Vagina (tissue), 2 donors: ENCODE measurements around the gene FGD4. TPM values are rescaled to one million over a fixed set of nuclear protein-coding genes. Genes with fewer than 3 reads are reported as not detected.

Experiments
- DNase-seq, 2 donors: peaks; one replicate each; pipeline ENCODE4 v3.0.0-alpha.2; 2017; ENCODE audit errors: extremely low spot score in 2 of 2
- H3K27ac ChIP-seq: fragments of 200-600 bp; sonication (generic); one replicate; pipeline ENCODE4 v1.5.1; 2019
- H3K27me3 ChIP-seq: fragments of 200-600 bp; sonication (generic); one replicate; pipeline ENCODE4 v1.5.1; 2019
- H3K36me3 ChIP-seq, 2 donors: fragments of 200-600 bp; sonication (generic); one replicate each; pipeline ENCODE4 v1.5.1; 2017 to 2019
- H3K4me1 ChIP-seq: fragments of 200-600 bp; sonication (generic); one replicate; pipeline ENCODE4 v1.5.1; 2019
- H3K4me3 ChIP-seq, 2 donors: fragments of 200-600 bp; sonication (generic); 1 replicate in 1 of 2; 2 replicates in 1 of 2; pipeline ENCODE4 v1.5.1; 2016 to 2019
- H3K9me3 ChIP-seq: fragments of 200-600 bp; sonication (generic); one replicate; pipeline ENCODE4 v1.5.1; 2019
- CTCF ChIP-seq, 3 experiments: fragments of 450-650 bp in 2 of 3; fragments of 200-600 bp in 1 of 3; sonication (generic) in 1 of 3; IDR thresholded peaks; one replicate each; pipeline ENCODE4 v1.5.1; 2017 to 2019; ENCODE audit warnings: antibody characterized with exemption in 3 of 3, mild to moderate bottlenecking in 2 of 3, moderate library complexity in 2 of 3
- POLR2A ChIP-seq, 2 donors: fragments of 450-650 bp; IDR thresholded peaks; one replicate each; pipeline ENCODE4 v1.6.1; 2017; ENCODE audit warnings: antibody characterized with exemption in 2 of 2, mild to moderate bottlenecking in 2 of 2, moderate library complexity in 2 of 2
- POLR2AphosphoS5 ChIP-seq, 2 donors: sonication (generic); formaldehyde crosslinking; IDR thresholded peaks; one replicate each; pipeline ENCODE4 v1.9.0; 2017; ENCODE audit warnings: antibody characterized with exemption in 2 of 2, mild to moderate bottlenecking in 2 of 2, low read depth in 1 of 2; ENCODE audit not compliant: insufficient read depth in 1 of 2
- intact Hi-C: fragments of 100-400 bp; cut with DNase I; formaldehyde crosslinking; loops from one replicate; pipeline ENCODE4 v1.15.1; 2023
- total RNA-seq: library from RNA; depleted of rRNA; stranded (reverse); fragments of >200 nt; gene quantifications from one replicate; pipeline ENCODE4 v1.2.3, GENCODE V29; 2016

The FGD4 gene
- total RNA-seq, 1 donor from 2014 or later = 38.3 TPM

- Histone ChIP-seq H3K27me3 (no peaks in the 10 kb centered on the region), H3K27ac (no peak overlapping the region), H3K4me3 (no peak overlapping the region), H3K9me3 (no peaks in the 10 kb centered on the region), H3K4me1 (no peaks in the 10 kb centered on the region), H3K36me3 (peaks cover 0 to 21% of the 10 kb centered on the region in 2 donors)
- TF ChIP-seq POLR2A (IDR thresholded peaks at IDR 0.05) (no peak), CTCF (IDR thresholded peaks at IDR 0.05) (no peak), POLR2AphosphoS5 (IDR thresholded peaks at IDR 0.05; ENCODE audit: insufficient read depth in 1 of 2, low read depth in 1 of 2) (no peak)
- intact Hi-C loops = no loop called here
- DNase-seq = no peak
These were observed 203.7 kb downstream of the FGD4 start for GRCh38 chr12:32603071-32603470.

GRCh38 chr12:32603858-32604257, 204.5 kb downstream of the FGD4 start:
- Histone ChIP-seq H3K4me1 (no peaks in the 10 kb centered on the region), H3K27me3 (no peaks in the 10 kb centered on the region), H3K4me3 (no peak overlapping the region), H3K27ac (no peak overlapping the region), H3K9me3 (no peaks in the 10 kb centered on the region), H3K36me3 (peaks cover 0 to 27% of the 10 kb centered on the region in 2 donors)
- TF ChIP-seq POLR2A (IDR thresholded peaks at IDR 0.05) (no peak), POLR2AphosphoS5 (IDR thresholded peaks at IDR 0.05; ENCODE audit: insufficient read depth in 1 of 2, low read depth in 1 of 2) (no peak)
- intact Hi-C loops = no loop called here
- DNase-seq = no peak

- H3K27me3 ChIP-seq = no peaks in the 10 kb centered on the region
- H3K36me3 ChIP-seq = peaks cover 0 to 32% of the 10 kb centered on the region in 2 donors
- H3K4me1 ChIP-seq = no peaks in the 10 kb centered on the region
- intact Hi-C loops = no loop called here
- no peak overlapping the region for H3K4me3 ChIP-seq
- no peak for TF ChIP-seq CTCF (IDR thresholded peaks at IDR 0.05)
- no peak for TF ChIP-seq POLR2A (IDR thresholded peaks at IDR 0.05)
- TF ChIP-seq POLR2AphosphoS5 (IDR thresholded peaks at IDR 0.05; ENCODE audit: insufficient read depth in 1 of 2, low read depth in 1 of 2) = no peak
- H3K9me3 ChIP-seq = no peaks in the 10 kb centered on the region
- no peak for DNase-seq
- H3K27ac ChIP-seq = no peak overlapping the region
These were observed 205.2 kb downstream of the FGD4 start for GRCh38 chr12:32604565-32604964.

GRCh38 chr12:32605326-32606095, 206.2 kb downstream of the FGD4 start:
- TF ChIP-seq CTCF (IDR thresholded peaks at IDR 0.05) (no peak), POLR2AphosphoS5 (IDR thresholded peaks at IDR 0.05; ENCODE audit: insufficient read depth in 1 of 2, low read depth in 1 of 2) (no peak), POLR2A (IDR thresholded peaks at IDR 0.05) (no peak)
- no peak for DNase-seq
- intact Hi-C loops = no loop called here
- H3K27me3 ChIP-seq = no peaks in the 10 kb centered on the region
- H3K4me1 ChIP-seq = no peaks in the 10 kb centered on the region
- H3K27ac ChIP-seq = no peak overlapping the region
- peaks cover 0 to 40% of the 10 kb centered on the region in 2 donors for H3K36me3 ChIP-seq
- no peak overlapping the region for H3K4me3 ChIP-seq
- no peaks in the 10 kb centered on the region for H3K9me3 ChIP-seq

- no peak overlapping the region for H3K4me3 ChIP-seq
- H3K9me3 ChIP-seq = no peaks in the 10 kb centered on the region
- H3K27ac ChIP-seq = no peak overlapping the region
- no peaks in the 10 kb centered on the region for H3K4me1 ChIP-seq
- H3K36me3 ChIP-seq = peaks cover 0 to 42% of the 10 kb centered on the region in 2 donors
- intact Hi-C loops = no loop called here
- DNase-seq = no peak
- TF ChIP-seq POLR2A (IDR thresholded peaks at IDR 0.05) (no peak), POLR2AphosphoS5 (IDR thresholded peaks at IDR 0.05; ENCODE audit: insufficient read depth in 1 of 2, low read depth in 1 of 2) (no peak), CTCF (IDR thresholded peaks at IDR 0.05) (no peak)
- H3K27me3 ChIP-seq = no peaks in the 10 kb centered on the region
These were observed 207.1 kb downstream of the FGD4 start for GRCh38 chr12:32606443-32606842.
